Mesenchymal stem cell (in vitro differentiated cells and primary cell): Measurements from ENCODE around the gene SMIM44.

ENCODE experiments used
- DNase-seq: peaks from one replicate; pipeline ENCODE4 v3.0.0-alpha.2; 2013
- H2AFZ ChIP-seq: one replicate; pipeline ENCODE4 v1.6.1; 2013; ENCODE audit warnings: low read depth, mild to moderate bottlenecking, control low read depth, inconsistent platforms, low read length, moderate library complexity
- H2AK5ac ChIP-seq: 2 replicates; pipeline ENCODE4 v1.6.1; 2013; ENCODE audit warnings: low read length, moderate library complexity, mild to moderate bottlenecking, inconsistent platforms; ENCODE audit not compliant: severe bottlenecking
- H2BK120ac ChIP-seq: one replicate; pipeline ENCODE4 v1.6.1; 2013; ENCODE audit warnings: low read depth, mild to moderate bottlenecking, inconsistent platforms, low read length, moderate library complexity
- H2BK12ac ChIP-seq, 2 experiments: one replicate each; pipeline ENCODE4 v1.6.1; 2013; ENCODE audit warnings: inconsistent platforms in 2 of 2, low read length in 2 of 2, mild to moderate bottlenecking in 2 of 2, moderate library complexity in 2 of 2, control low read depth in 1 of 2
- H2BK15ac ChIP-seq: one replicate; pipeline ENCODE4 v1.6.1; 2013; ENCODE audit warnings: mild to moderate bottlenecking, low read depth, inconsistent platforms; ENCODE audit not compliant: poor library complexity, severe bottlenecking
- H2BK5ac ChIP-seq: 2 replicates; pipeline ENCODE4 v1.6.1; 2013; ENCODE audit warnings: low read depth, mild to moderate bottlenecking, low read length, control low read depth, inconsistent platforms; ENCODE audit not compliant: poor library complexity, severe bottlenecking
- H3K14ac ChIP-seq, 2 experiments: one replicate each; pipeline ENCODE4 v1.6.1; 2013; ENCODE audit warnings: inconsistent platforms in 2 of 2, low read length in 2 of 2, control low read depth in 1 of 2, mild to moderate bottlenecking in 1 of 2, moderate library complexity in 1 of 2
- H3K18ac ChIP-seq, 2 experiments: one replicate each; pipeline ENCODE4 v1.6.1; 2013; ENCODE audit warnings: inconsistent platforms in 2 of 2, low read length in 2 of 2, control low read depth in 1 of 2, low read depth in 1 of 2, mild to moderate bottlenecking in 1 of 2
- H3K23ac ChIP-seq, 2 experiments: one replicate each; pipeline ENCODE4 v1.6.1; 2013; ENCODE audit warnings: inconsistent platforms in 2 of 2, low read length in 2 of 2, mild to moderate bottlenecking in 2 of 2, moderate library complexity in 2 of 2, control low read depth in 1 of 2
- H3K27ac ChIP-seq: 2 replicates; pipeline ENCODE4 v1.5.1; 2013; ENCODE audit warnings: mild to moderate bottlenecking, moderate library complexity, low read length, control low read depth, inconsistent platforms; ENCODE audit not compliant: poor library complexity, severe bottlenecking
- H3K27me3 ChIP-seq, 2 experiments: 2 replicates each; pipeline versions ENCODE4 v1.6.1 to v1.7.0; 2013; ENCODE audit warnings: low read length in 2 of 2, mild to moderate bottlenecking in 2 of 2, moderate library complexity in 2 of 2, control low read depth in 1 of 2, inconsistent platforms in 1 of 2; ENCODE audit not compliant: control insufficient read depth in 1 of 2, insufficient read depth in 1 of 2
- H3K36me3 ChIP-seq, 2 experiments: 2 replicates each; pipeline versions ENCODE4 v1.6.1 to v1.7.0; 2013; ENCODE audit warnings: low read length in 2 of 2, control low read depth in 1 of 2, inconsistent platforms in 1 of 2, low read depth in 1 of 2, mild to moderate bottlenecking in 1 of 2; ENCODE audit not compliant: insufficient read depth in 2 of 2, control insufficient read depth in 1 of 2
- H3K4ac ChIP-seq, 2 experiments: one replicate each; pipeline ENCODE4 v1.6.1; 2013; ENCODE audit warnings: inconsistent platforms in 2 of 2, low read length in 2 of 2, mild to moderate bottlenecking in 2 of 2, moderate library complexity in 2 of 2, control low read depth in 1 of 2, low read depth in 1 of 2
- H3K4me1 ChIP-seq: 2 replicates; pipeline ENCODE4 v1.6.1; 2013; ENCODE audit warnings: low read depth, low read length, control low read depth; ENCODE audit not compliant: control insufficient read depth, insufficient read depth
- H3K4me2 ChIP-seq: 2 replicates; pipeline ENCODE4 v1.6.1; 2013; ENCODE audit warnings: low read length, mild to moderate bottlenecking, inconsistent platforms; ENCODE audit not compliant: poor library complexity, severe bottlenecking
- H3K4me3 ChIP-seq, 2 experiments: 2 replicates each; pipeline versions ENCODE4 v1.5.1 to v1.7.0; 2013; ENCODE audit warnings: low read length in 2 of 2, mild to moderate bottlenecking in 2 of 2, control low read depth in 1 of 2, low read depth in 1 of 2; ENCODE audit not compliant: insufficient read depth in 1 of 2
- H3K79me1 ChIP-seq: replicated peaks from 2 replicates; pipeline ENCODE4 v1.6.1; 2013; ENCODE audit warnings: mild to moderate bottlenecking, control low read depth, low read length, inconsistent platforms; ENCODE audit not compliant: poor library complexity, severe bottlenecking
- H3K9ac ChIP-seq: 2 replicates; pipeline ENCODE4 v1.7.0; 2013; ENCODE audit warnings: mild to moderate bottlenecking, low read length, moderate library complexity
- H3K9me3 ChIP-seq: 2 replicates; pipeline ENCODE4 v1.7.0; 2013; ENCODE audit warnings: mild to moderate bottlenecking, low read length; ENCODE audit not compliant: control insufficient read depth
- H4K8ac ChIP-seq: one replicate; pipeline ENCODE4 v1.6.1; 2013; ENCODE audit warnings: inconsistent platforms, mild to moderate bottlenecking, low read length, moderate library complexity
- H4K91ac ChIP-seq: one replicate; pipeline ENCODE4 v1.6.1; 2013; ENCODE audit warnings: mild to moderate bottlenecking, low read length, inconsistent platforms
- WGBS: methylation state at CpG from one replicate; pipeline ENCODE4 v1.1.7; 2013; ENCODE audit warnings: mixed read lengths; 5-methylcytosine and 5-hydroxymethylcytosine counted together

The SMIM44 gene

DNA sequence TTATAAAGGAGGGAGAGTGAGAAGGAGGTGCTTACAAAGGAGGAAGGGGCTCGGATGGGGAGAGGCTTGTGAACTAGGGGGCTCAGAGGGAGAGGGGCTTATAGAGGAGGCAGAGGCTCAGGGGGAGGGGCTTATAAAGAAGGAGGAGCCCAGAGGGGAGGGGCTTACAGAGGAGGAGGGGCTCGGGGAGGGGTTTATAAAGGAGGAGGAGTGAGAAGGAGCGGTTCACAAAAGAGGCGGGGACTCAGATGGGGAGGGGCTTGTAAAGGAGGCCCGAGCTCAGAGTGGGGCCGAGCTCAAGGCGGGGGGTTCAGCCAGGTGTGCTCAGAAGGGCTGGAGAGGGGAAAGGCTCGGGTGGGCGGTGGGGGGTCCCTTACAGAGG lies 3.4 kb downstream of the SMIM44 start:
- Histone ChIP-seq H3K36me3 (no peaks in the 10 kb centered on the region), H3K9ac (no peak overlapping the region), H2AFZ (no peak overlapping the region), H2BK5ac (no peak overlapping the region), H2BK15ac (no peak overlapping the region), H3K27me3 (peaks cover 37 to 79% of the 10 kb centered on the region in 2 experiments), H4K8ac (no peak overlapping the region), H3K23ac (no peak overlapping the region), H4K91ac (no peak overlapping the region), H3K27ac (no peak overlapping the region), H3K4me1 (peaks cover 6% of the 10 kb centered on the region), H3K4me3 (no peak overlapping the region), H2BK120ac (no peak overlapping the region), H2BK12ac (no peak overlapping the region), H3K4me2 (no peak overlapping the region), H3K79me1 (no peaks in the 10 kb centered on the region), H3K4ac (no peak overlapping the region), H3K9me3 (no peaks in the 10 kb centered on the region), H3K18ac (no peak overlapping the region), H2AK5ac (no peak overlapping the region), H3K14ac (no peak overlapping the region)
- peak; percentile 37 for DNase-seq
- 45% methylated on average over 7 of the region's 9 CpGs for WGBS

GRCh38 chr19:3479177-3479833 lies 3.9 kb downstream of the SMIM44 start:
- no peak overlapping the region for H2BK120ac ChIP-seq
- no peak overlapping the region for H3K4me2 ChIP-seq
- peaks cover 5% of the 10 kb centered on the region for H3K4me1 ChIP-seq
- H2BK5ac ChIP-seq: no peak overlapping the region
- H2BK15ac ChIP-seq: no peak overlapping the region
- no peak overlapping the region for H3K18ac ChIP-seq
- H2BK12ac ChIP-seq: no peak overlapping the region
- 27% methylated on average over 7 of the region's 7 CpGs for WGBS
- H3K36me3 ChIP-seq: no peaks in the 10 kb centered on the region
- H2AFZ ChIP-seq: no peak overlapping the region
- no peak overlapping the region for H3K14ac ChIP-seq
- H3K79me1 ChIP-seq: no peaks in the 10 kb centered on the region
- H3K9ac ChIP-seq: no peak overlapping the region
- DNase-seq: no peak
- no peak overlapping the region for H3K4ac ChIP-seq
- H4K91ac ChIP-seq: no peak overlapping the region
- peaks cover 42 to 79% of the 10 kb centered on the region in 2 experiments for H3K27me3 ChIP-seq
- no peaks in the 10 kb centered on the region for H3K9me3 ChIP-seq
- no peak overlapping the region for H3K23ac ChIP-seq
- no peak overlapping the region for H3K27ac ChIP-seq
- no peak overlapping the region for H4K8ac ChIP-seq
- no peak overlapping the region for H3K4me3 ChIP-seq
- H2AK5ac ChIP-seq: no peak overlapping the region

GRCh38 chr19:3478409-3479176 lies 4.6 kb downstream of the SMIM44 start:
- DNase-seq: no peak
- Histone ChIP-seq H3K18ac (no peak overlapping the region), H2BK15ac (no peak overlapping the region), H3K9me3 (no peaks in the 10 kb centered on the region), H3K14ac (no peak overlapping the region), H2BK120ac (no peak overlapping the region), H3K23ac (no peak overlapping the region), H3K4me3 (no peak overlapping the region), H4K91ac (no peak overlapping the region), H4K8ac (no peak overlapping the region), H3K9ac (no peak overlapping the region), H3K4me1 (peaks cover 5% of the 10 kb centered on the region), H2AK5ac (no peak overlapping the region), H2BK12ac (no peak overlapping the region), H2BK5ac (no peak overlapping the region), H2AFZ (no peak overlapping the region), H3K79me1 (no peaks in the 10 kb centered on the region), H3K27ac (no peak overlapping the region), H3K4me2 (no peak overlapping the region), H3K4ac (no peak overlapping the region), H3K36me3 (no peaks in the 10 kb centered on the region), H3K27me3 (peaks cover 44 to 79% of the 10 kb centered on the region in 2 experiments)
- WGBS: 46% methylated on average over 16 of the region's 27 CpGs

GRCh38 chr19:3477951-3478350 lies 5.3 kb downstream of the SMIM44 start:
- Histone ChIP-seq H2AFZ (no peak overlapping the region), H2BK15ac (no peak overlapping the region), H3K4me2 (no peak overlapping the region), H3K9ac (no peak overlapping the region), H4K8ac (no peak overlapping the region), H3K27ac (no peak overlapping the region), H3K18ac (no peak overlapping the region), H2BK120ac (no peak overlapping the region), H3K4ac (no peak overlapping the region), H2AK5ac (no peak overlapping the region), H3K23ac (no peak overlapping the region), H3K79me1 (no peaks in the 10 kb centered on the region), H3K36me3 (no peaks in the 10 kb centered on the region), H2BK5ac (no peak overlapping the region), H3K4me3 (no peak overlapping the region), H2BK12ac (no peak overlapping the region), H3K14ac (no peak overlapping the region), H3K4me1 (peaks cover 5% of the 10 kb centered on the region), H4K91ac (no peak overlapping the region), H3K27me3 (peaks cover 44 to 73% of the 10 kb centered on the region in 2 experiments), H3K9me3 (no peaks in the 10 kb centered on the region)
- no peak for DNase-seq
- 96% methylated on average over 2 of the region's 2 CpGs for WGBS
